HepG2 (cell line): ENCODE measurements around the gene PPP2R1B. TPM values are rescaled to one million over a fixed set of nuclear protein-coding genes. Genes with fewer than 3 reads are reported as not detected.

Experiments
- ARID4A ChIP-seq: sonication (generic); formaldehyde crosslinking; IDR thresholded peaks from 2 replicates; pipeline ENCODE4 v1.5.0; 2020; ENCODE audit warnings: mild to moderate bottlenecking, missing genetic modification reagents, borderline replicate concordance
- ATF4 ChIP-seq, 2 experiments: fragments of 450-650 bp in 1 of 2; sonication (generic) in 1 of 2; formaldehyde crosslinking; IDR thresholded peaks; 2 replicates each; pipeline versions ENCODE4 v1.5.0 to v1.8.0; 2020 to 2022; ENCODE audit warnings: mild to moderate bottlenecking in 1 of 2, missing genetic modification reagents in 1 of 2
- CREBL2 ChIP-seq: sonication (generic); formaldehyde crosslinking; IDR thresholded peaks from 2 replicates; pipeline ENCODE4 v1.8.1; 2023; ENCODE audit warnings: missing genetic modification reagents, mild to moderate bottlenecking, borderline replicate concordance
- ETV6 ChIP-seq: sonication (generic); formaldehyde crosslinking; conservative IDR thresholded peaks from 2 replicates; pipeline ENCODE4 v1.4.0; 2020; ENCODE audit warnings: missing genetic modification reagents
- FOXP1 ChIP-seq, 2 experiments: fragments of 450-650 bp in 1 of 2; IDR thresholded peaks; 2 replicates each; pipeline ENCODE4 v1.6.1; 2017 to 2018; ENCODE audit warnings: antibody characterized with exemption in 1 of 2
- ISX ChIP-seq: sonication (generic); formaldehyde crosslinking; conservative IDR thresholded peaks from 2 replicates; pipeline ENCODE4 v1.5.0; 2020; ENCODE audit warnings: missing genetic modification reagents
- KDM2A ChIP-seq: sonication (generic); formaldehyde crosslinking; IDR thresholded peaks from 2 replicates; pipeline ENCODE4 v1.4.0; 2020; ENCODE audit warnings: low read depth, missing genetic modification reagents, borderline replicate concordance
- NCOA2 ChIP-seq: sonication (generic); formaldehyde crosslinking; IDR thresholded peaks from 2 replicates; pipeline ENCODE4 v1.8.0; 2022; ENCODE audit warnings: inconsistent platforms
- ZBTB40 ChIP-seq, 2 experiments: fragments of 450-650 bp in 1 of 2; sonication (generic) in 1 of 2; formaldehyde crosslinking in 1 of 2; IDR thresholded peaks; 2 replicates each; pipeline versions ENCODE4 v1.6.1 to v1.8.0; 2016 to 2022; ENCODE audit warnings: antibody characterized with exemption in 1 of 2, mild to moderate bottlenecking in 1 of 2, missing genetic modification reagents in 1 of 2
- ZFY ChIP-seq: sonication (generic); formaldehyde crosslinking; IDR thresholded peaks from 2 replicates; pipeline ENCODE4 v1.4.0; 2020; ENCODE audit warnings: missing genetic modification reagents
- ZMAT5 ChIP-seq: sonication (generic); formaldehyde crosslinking; IDR thresholded peaks from 2 replicates; pipeline ENCODE4 v1.5.0; 2020; ENCODE audit warnings: mild to moderate bottlenecking, low read depth, missing genetic modification reagents, borderline replicate concordance
- ZNF232 ChIP-seq: sonication (generic); formaldehyde crosslinking; IDR thresholded peaks from 2 replicates; pipeline ENCODE4 v1.4.0; 2020; ENCODE audit warnings: missing genetic modification reagents, borderline replicate concordance
- ZNF292 ChIP-seq: sonication (generic); formaldehyde crosslinking; IDR thresholded peaks from 2 replicates; pipeline ENCODE4 v1.8.1; 2022; ENCODE audit warnings: mild to moderate bottlenecking, low read depth, missing genetic modification reagents, borderline replicate concordance
- ZNF747 ChIP-seq: sonication (generic); formaldehyde crosslinking; IDR thresholded peaks from 2 replicates; pipeline ENCODE4 v1.8.1; 2023; ENCODE audit warnings: missing genetic modification reagents, mild to moderate bottlenecking, borderline replicate concordance
- polyA plus RNA-seq, 8 experiments: library from polyadenylated mRNA; depleted of rRNA in 3 of 8; stranded (reverse) in 7 of 8; unstranded in 1 of 8; fragments of >200 nt; fragmentation: Illumina TruSeq in 4 of 8; extraction: Trizol in 4 of 8; gene quantifications; 2 replicates each; pipeline versions ENCODE4 v1.2.1 to v1.2.3, GENCODE V29; 2011 to 2016; ENCODE audit warnings: low read depth in 4 of 8, missing spikeins in 1 of 8, mixed read lengths in 1 of 8; ENCODE audit not compliant: insufficient read depth in 1 of 8
- total RNA-seq, 5 experiments: library from RNA; depleted of rRNA; stranded (reverse); fragments of >200 nt; fragmentation: Illumina TruSeq; extraction: Trizol; gene quantifications; 2 replicates each; pipeline ENCODE4 v1.2.3, GENCODE V29; 2016; ENCODE audit warnings: low read depth in 1 of 5

The PPP2R1B gene
- total and polyA plus RNA-seq, 2 of the 13 experiments (the other 11 are each of a cell fraction or from before 2014, with no cell fraction given) = 22.1 to 56.8 TPM

- TF ChIP-seq ZBTB40 (IDR thresholded peaks at IDR 0.05) (no peak), ZBTB40 (CRISPR knock-in tag; IDR thresholded peaks at IDR 0.05) (peak; percentile 39; the same call in 1 of the 2 replicates), ARID4A (CRISPR knock-in tag) (peak; percentile 82; the same call in 1 of the 2 replicates), CREBL2 (CRISPR knock-in tag) (no peak), FOXP1 (IDR thresholded peaks at IDR 0.05) (peak; percentile 96), FOXP1 (CRISPR knock-in tag; IDR thresholded peaks at IDR 0.05) (peak; percentile 97), ATF4 (CRISPR knock-in tag; IDR thresholded peaks at IDR 0.05) (peak in 1 of 2 experiments; percentile 29; a peak in 1 of 4 replicates), ZNF747 (CRISPR knock-in tag) (no peak), NCOA2 (CRISPR knock-in tag) (peak; percentile 83), ZFY (no peak), KDM2A (CRISPR knock-in tag) (peak; percentile 42; the same call in 1 of the 2 replicates), ZNF232 (CRISPR knock-in tag) (no peak; the same call in 1 of the 2 replicates), ETV6 (CRISPR knock-in tag) (no peak), ZMAT5 (CRISPR knock-in tag) (no peak), ISX (CRISPR knock-in tag) (no peak), ZNF292 (CRISPR knock-in tag) (peak; percentile 94; the same call in 1 of the 2 replicates)
Observed at GRCh38 chr11:111726301-111726713, 39.9 kb downstream of the PPP2R1B start (continued).
